OCI-LY1 (cell line): ENCODE measurements around the gene OR2T34.
"Not testable (repeated sequence)": the region's sequence is repeated elsewhere in the genome, so short reads cannot be mapped to it uniquely, and the experiment has no call there.

Experiments
- H2AFZ ChIP-seq: fragments of 200-600 bp; sonication (generic), shearing (Covaris generic); 2 replicates; pipeline ENCODE4 v1.6.0; 2014; ENCODE audit warnings: antibody characterized with exemption, mild to moderate bottlenecking, low read length
- H3F3A ChIP-seq: fragments of 200-600 bp; sonication (generic), shearing (Covaris generic); 2 replicates; pipeline ENCODE4 v1.6.0; 2014; ENCODE audit warnings: mild to moderate bottlenecking, antibody characterized with exemption, low read length, moderate library complexity; ENCODE audit not compliant: insufficient read depth
- H3K27ac ChIP-seq: fragments of 200-600 bp; sonication (generic); 2 replicates; pipeline ENCODE4 v1.5.1; 2014; ENCODE audit warnings: low read length, mixed run types, mild to moderate bottlenecking, low read depth; ENCODE audit not compliant: poor library complexity, severe bottlenecking
- H3K27me3 ChIP-seq: fragments of 200-600 bp; sonication (generic); 2 replicates; pipeline ENCODE4 v1.6.0; 2014; ENCODE audit warnings: antibody characterized with exemption, mild to moderate bottlenecking, low read length, moderate library complexity; ENCODE audit not compliant: insufficient read depth
- H3K36me3 ChIP-seq: fragments of 200-600 bp; sonication (generic); 2 replicates; pipeline ENCODE4 v1.6.1; 2014; ENCODE audit warnings: mild to moderate bottlenecking, antibody characterized with exemption, low read length, moderate library complexity, mixed read lengths; ENCODE audit not compliant: insufficient read depth
- H3K4me1 ChIP-seq: fragments of 200-600 bp; sonication (generic); 2 replicates; pipeline ENCODE4 v1.5.1; 2014; ENCODE audit warnings: mild to moderate bottlenecking, low read length, moderate library complexity; ENCODE audit not compliant: insufficient read depth, severe bottlenecking
- H3K4me2 ChIP-seq: fragments of 200-600 bp; sonication (generic), shearing (Covaris generic); 2 replicates; pipeline ENCODE4 v1.6.1; 2014; ENCODE audit warnings: low read length
- H3K4me3 ChIP-seq: fragments of 200-600 bp; sonication (generic); 2 replicates; pipeline ENCODE4 v1.5.1; 2014; ENCODE audit warnings: low read length, low read depth, mild to moderate bottlenecking, mixed read lengths; ENCODE audit not compliant: poor library complexity, severe bottlenecking
- H3K79me2 ChIP-seq: fragments of 200-600 bp; shearing (Covaris generic); 2 replicates; pipeline ENCODE4 v1.6.1; 2016; ENCODE audit warnings: mixed run types, low read length, mixed read lengths; ENCODE audit not compliant: insufficient read depth
- H3K9ac ChIP-seq: fragments of 200-600 bp; sonication (generic), shearing (Covaris generic); 2 replicates; pipeline ENCODE4 v1.6.1; 2014; ENCODE audit warnings: mild to moderate bottlenecking, low read length, mixed read lengths
- H3K9me2 ChIP-seq: fragments of 200-600 bp; sonication (generic), shearing (Covaris generic); 2 replicates; pipeline ENCODE4 v1.6.1; 2014; ENCODE audit warnings: low read depth, mild to moderate bottlenecking, low read length, mixed read lengths
- H3K9me3 ChIP-seq: fragments of 200-600 bp; shearing (Covaris generic); 2 replicates; pipeline ENCODE4 v1.6.1; 2014; ENCODE audit warnings: low read length, mixed read lengths
- H4K20me1 ChIP-seq: fragments of 200-600 bp; sonication (generic), shearing (Covaris generic); 2 replicates; pipeline ENCODE4 v1.6.0; 2016; ENCODE audit warnings: mild to moderate bottlenecking, low read length; ENCODE audit not compliant: insufficient read depth
- CTCF ChIP-seq: fragments of 200-600 bp; sonication (generic), shearing (Covaris generic); IDR thresholded peaks from 2 replicates; pipeline ENCODE4 v1.5.1; 2017; ENCODE audit warnings: mild to moderate bottlenecking, antibody characterized with exemption, low read length, moderate library complexity, mixed read lengths
- EZH2 ChIP-seq: fragments of 200-600 bp; sonication (generic), shearing (Covaris generic); IDR thresholded peaks from 2 replicates; pipeline ENCODE4 v1.8.0; 2017; ENCODE audit warnings: borderline replicate concordance, mixed run types, mild to moderate bottlenecking, antibody characterized with exemption, low read length, moderate library complexity, mixed read lengths

The OR2T34 gene

GRCh38 chr1:248576260-248576980 lies 1.9 kb upstream of the OR2T34 start:
- no peak for TF ChIP-seq CTCF
- no peak for TF ChIP-seq EZH2
- Histone ChIP-seq H3K9me3 (no peaks in the 10 kb centered on the region), H2AFZ (no peak overlapping the region), H3K4me1 (no peaks in the 10 kb centered on the region), H3K9ac (no peak overlapping the region), H4K20me1 (no peaks in the 10 kb centered on the region), H3K27ac (no peak overlapping the region), H3K4me3 (no peak overlapping the region), H3K79me2 (no peaks in the 10 kb centered on the region), H3K9me2 (no peaks in the 10 kb centered on the region), H3K36me3 (no peaks in the 10 kb centered on the region), H3K27me3 (no peaks in the 10 kb centered on the region), H3F3A (no peaks in the 10 kb centered on the region), H3K4me2 (no peak overlapping the region)

GRCh38 chr1:248573856-248574255 lies 701 bp downstream of the OR2T34 start:
- not testable (repeated sequence) for H4K20me1 ChIP-seq

GRCh38 chr1:248572049-248572448 lies 2.5 kb downstream of the OR2T34 start:
- not testable (repeated sequence) for H3K4me3 ChIP-seq, H3K9me3 ChIP-seq, H3K36me3 ChIP-seq, H3K27me3 ChIP-seq, H3K79me2 ChIP-seq, H3K27ac ChIP-seq, H3K9ac ChIP-seq, H3K9me2 ChIP-seq, H4K20me1 ChIP-seq, H2AFZ ChIP-seq, H3K4me1 ChIP-seq, H3F3A ChIP-seq, H3K4me2 ChIP-seq

More at GRCh38 chr1:248573856-248574255, 701 bp downstream of the OR2T34 start:
- H2AFZ ChIP-seq, H3K36me3 ChIP-seq, H3F3A ChIP-seq, H3K27ac ChIP-seq, H3K4me2 ChIP-seq, H3K79me2 ChIP-seq, H3K27me3 ChIP-seq, H3K9me2 ChIP-seq, H3K9me3 ChIP-seq, H3K9ac ChIP-seq, H3K4me1 ChIP-seq, H3K4me3 ChIP-seq: not testable (repeated sequence)

GRCh38 chr1:248570811-248571210 lies 3.7 kb downstream of the OR2T34 start:
- H3K4me2 ChIP-seq, H4K20me1 ChIP-seq, H3K9ac ChIP-seq, H3K9me3 ChIP-seq, H3K27me3 ChIP-seq, H3K9me2 ChIP-seq, H3F3A ChIP-seq, H3K4me1 ChIP-seq, H2AFZ ChIP-seq, H3K4me3 ChIP-seq, H3K27ac ChIP-seq, H3K79me2 ChIP-seq, H3K36me3 ChIP-seq: not testable (repeated sequence)

GRCh38 chr1:248569049-248569448 lies 5.5 kb downstream of the OR2T34 start:
- H3K27me3 ChIP-seq, H3K36me3 ChIP-seq, H4K20me1 ChIP-seq, H3K9me2 ChIP-seq, H3K79me2 ChIP-seq, H2AFZ ChIP-seq, H3K4me2 ChIP-seq, H3K27ac ChIP-seq, H3K9me3 ChIP-seq, H3K9ac ChIP-seq, H3F3A ChIP-seq, H3K4me3 ChIP-seq, H3K4me1 ChIP-seq: not testable (repeated sequence)

GRCh38 chr1:248565530-248566373 lies 8.8 kb downstream of the OR2T34 start:
- H2AFZ ChIP-seq, H3K79me2 ChIP-seq, H3K27me3 ChIP-seq, H3K36me3 ChIP-seq, H3K9me3 ChIP-seq, H3K4me1 ChIP-seq, H3F3A ChIP-seq, H3K9me2 ChIP-seq, H4K20me1 ChIP-seq, H3K4me3 ChIP-seq, H3K9ac ChIP-seq, H3K4me2 ChIP-seq, H3K27ac ChIP-seq: not testable (repeated sequence)
